ENCODE results near the gene ALKBH4. TPM values are rescaled to one million over a fixed set of nuclear protein-coding genes. Genes with fewer than 3 reads are reported as not detected.
"Not testable (repeated sequence)": the region's sequence is repeated elsewhere in the genome, so short reads cannot be mapped to it uniquely, and the experiment has no call there.

ALKBH4 gene
- total RNA-seq, 1 experiment from 2014 or later, result 41.2 TPM

GRCh38 chr7:102478314-102479208 is 13.9 kb upstream of the ALKBH4 start, which contains the start of gene POLR2J:
TSS of gene POLR2J (minus strand) at chr7:102478922. CDS start at chr7:102478860, 62 bp downstream.
- peak; percentile 72 for DNase-seq (ENCODE audit: low read depth)

GRCh38 chr7:102474736-102475435 is 10.2 kb upstream of the ALKBH4 start:
- DNase-seq (ENCODE audit: low read depth), result peak; percentile 49

DNA sequence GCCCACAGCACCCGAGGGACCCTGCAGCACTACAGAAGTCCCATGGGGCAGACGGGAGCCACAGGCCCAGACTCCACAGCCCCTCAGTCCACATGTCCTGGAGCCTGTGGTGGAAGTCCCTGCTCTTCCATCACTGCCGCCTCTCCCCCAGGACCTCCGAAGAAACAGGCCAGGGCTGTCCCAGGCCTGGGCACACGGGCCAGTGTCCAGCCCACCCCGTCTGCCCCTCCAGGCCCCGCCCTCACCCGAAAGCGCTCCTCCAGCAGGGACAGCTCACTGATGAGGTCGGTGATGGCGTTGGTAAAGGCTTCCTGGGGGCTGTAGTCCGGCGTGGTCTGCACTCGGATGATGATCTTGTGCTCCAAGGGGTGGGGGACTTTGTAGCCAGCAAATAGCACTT is 9.5 kb upstream of the ALKBH4 start:
- DNase-seq (ENCODE audit: low read depth), result not testable (repeated sequence)

- DNase-seq (ENCODE audit: low read depth), result no peak
Measured at GRCh38 chr7:102473271-102473991, 8.8 kb upstream of the ALKBH4 start.

DNA sequence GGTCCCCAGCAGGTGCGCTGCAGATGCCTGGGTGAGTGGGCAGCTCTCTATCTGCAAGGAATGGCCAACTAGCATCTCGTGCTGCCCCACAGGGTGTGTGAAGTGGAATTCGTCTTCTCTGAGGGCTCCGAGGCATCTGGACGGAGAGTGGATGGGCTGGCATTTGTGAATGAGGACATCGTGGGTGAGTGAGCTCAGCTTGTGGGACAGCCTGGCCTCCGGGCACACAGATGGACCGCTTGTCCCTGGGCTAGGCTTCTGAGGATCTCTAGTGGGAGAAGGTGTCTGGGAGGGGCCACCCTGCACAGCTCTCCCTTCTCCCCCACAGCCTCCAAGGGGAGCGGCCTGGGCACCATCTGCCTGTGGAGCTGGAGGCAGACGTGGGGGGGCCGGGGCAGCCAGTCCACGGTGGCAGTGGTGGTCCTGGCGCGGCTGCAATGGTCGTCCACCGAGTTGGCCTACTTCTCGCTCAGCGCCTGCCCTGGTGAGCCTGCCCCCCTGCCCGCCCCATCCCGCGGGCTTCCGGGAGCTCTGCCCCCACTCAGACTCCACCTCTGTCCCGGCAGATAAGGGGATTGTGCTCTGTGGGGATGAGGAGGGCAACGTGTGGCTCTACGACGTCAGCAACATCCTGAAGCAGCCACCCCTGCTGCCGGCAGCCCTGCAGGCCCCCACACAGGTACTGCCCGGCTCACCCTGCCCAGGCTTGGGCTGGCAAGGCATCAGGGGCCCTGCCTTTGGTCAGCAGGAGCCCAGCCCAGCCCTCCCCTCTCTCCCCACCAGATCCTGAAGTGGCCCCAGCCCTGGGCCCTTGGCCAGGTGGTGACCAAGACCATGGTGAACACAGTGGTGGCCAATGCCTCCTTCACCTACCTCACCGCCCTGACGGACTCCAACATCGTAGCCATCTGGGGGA is 7.7 kb upstream of the ALKBH4 start:
- no peak for DNase-seq (ENCODE audit: low read depth)

GRCh38 chr7:102471791-102472125 is 7.1 kb upstream of the ALKBH4 start:
- no peak for DNase-seq (ENCODE audit: low read depth)

DNA sequence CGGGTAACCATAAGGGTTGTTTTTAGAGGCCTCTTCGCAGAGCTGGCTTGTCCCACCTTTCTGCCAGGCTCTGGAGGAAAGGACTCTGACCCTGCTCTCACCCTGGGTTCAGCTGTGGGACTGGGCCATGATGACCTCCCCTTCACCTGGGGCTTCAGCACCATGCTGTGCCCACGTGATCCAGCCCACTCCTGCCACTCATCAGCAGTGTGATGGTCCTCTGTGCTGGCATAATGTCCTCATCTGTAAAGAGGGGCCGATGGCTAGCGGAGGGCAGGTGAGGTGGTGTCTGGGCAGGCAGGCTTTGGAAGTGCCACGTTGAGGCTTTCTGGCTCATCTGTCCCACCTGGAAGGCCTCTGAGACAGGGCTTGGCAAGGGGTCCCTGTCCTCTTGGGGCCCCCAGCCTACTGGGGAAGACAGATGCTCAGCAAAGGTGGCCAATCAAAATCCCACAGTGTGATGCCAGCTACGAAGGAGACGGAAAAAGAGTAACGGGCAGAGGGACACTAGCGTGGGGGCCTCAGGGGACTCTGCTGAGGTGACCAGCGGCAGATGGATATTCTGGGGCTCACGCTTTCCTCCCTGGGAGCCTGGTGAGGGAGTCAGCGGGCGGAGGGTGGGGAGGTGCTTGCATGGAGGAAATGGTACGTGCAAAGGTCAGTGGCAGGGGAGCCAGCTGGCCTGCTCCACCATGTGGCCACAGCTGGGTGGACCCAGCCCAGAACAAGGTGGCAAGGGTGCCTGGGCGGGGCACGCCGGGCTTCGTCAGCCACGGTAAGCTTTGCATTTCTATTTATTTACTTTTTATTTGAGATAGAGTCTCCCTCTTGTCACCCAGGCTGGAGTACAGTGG is 5.5 kb upstream of the ALKBH4 start:
- no peak for DNase-seq (ENCODE audit: low read depth)

GRCh38 chr7:102469351-102469971 is 4.8 kb upstream of the ALKBH4 start:
- DNase-seq (ENCODE audit: low read depth), result no peak

- DNase-seq (ENCODE audit: low read depth), result no peak
Measured at GRCh38 chr7:102468478-102469350, 4.1 kb upstream of the ALKBH4 start.

DNA sequence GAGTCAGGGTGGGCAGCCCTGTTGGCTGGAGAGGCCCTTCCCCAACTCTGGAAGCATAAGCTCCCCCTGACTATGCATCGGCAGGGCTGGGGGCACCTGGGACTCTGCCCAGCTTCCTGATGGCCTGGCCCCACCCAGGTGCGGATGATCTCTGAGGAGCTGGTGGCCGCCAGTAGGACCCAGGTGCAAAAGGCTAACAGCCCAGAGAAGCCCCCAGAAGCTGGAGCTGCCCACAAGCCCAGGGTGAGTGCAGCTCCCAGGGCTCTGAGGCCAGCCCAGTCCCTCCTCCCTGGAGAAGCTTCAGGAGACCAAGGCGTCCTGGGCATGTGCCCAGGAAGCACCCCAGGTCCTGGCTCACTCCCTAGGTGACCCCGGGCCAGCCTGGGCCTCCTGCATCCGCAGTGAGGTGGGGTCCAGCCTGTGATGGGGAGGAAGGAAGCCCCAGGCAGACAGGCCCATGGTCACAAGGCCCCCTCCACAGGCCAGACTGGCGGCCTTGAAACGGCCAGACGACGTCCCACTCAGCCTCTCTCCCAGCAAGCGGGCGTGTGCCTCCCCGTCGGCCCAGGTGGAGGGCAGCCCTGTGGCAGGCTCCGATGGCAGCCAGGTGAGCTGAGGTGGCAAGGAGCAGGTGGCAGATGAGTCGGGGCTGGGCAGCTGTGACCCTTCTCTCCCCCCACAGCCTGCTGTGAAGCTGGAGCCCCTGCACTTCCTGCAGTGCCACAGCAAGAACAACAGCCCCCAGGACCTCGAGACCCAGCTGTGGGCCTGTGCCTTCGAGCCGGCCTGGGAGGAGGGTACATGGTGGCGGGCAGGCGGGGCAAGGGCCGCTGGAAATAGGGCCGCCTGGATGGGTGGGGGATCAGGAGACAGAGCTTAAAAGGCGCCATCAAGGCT is 3.2 kb upstream of the ALKBH4 start:
- DNase-seq (ENCODE audit: low read depth), result no peak

DNA sequence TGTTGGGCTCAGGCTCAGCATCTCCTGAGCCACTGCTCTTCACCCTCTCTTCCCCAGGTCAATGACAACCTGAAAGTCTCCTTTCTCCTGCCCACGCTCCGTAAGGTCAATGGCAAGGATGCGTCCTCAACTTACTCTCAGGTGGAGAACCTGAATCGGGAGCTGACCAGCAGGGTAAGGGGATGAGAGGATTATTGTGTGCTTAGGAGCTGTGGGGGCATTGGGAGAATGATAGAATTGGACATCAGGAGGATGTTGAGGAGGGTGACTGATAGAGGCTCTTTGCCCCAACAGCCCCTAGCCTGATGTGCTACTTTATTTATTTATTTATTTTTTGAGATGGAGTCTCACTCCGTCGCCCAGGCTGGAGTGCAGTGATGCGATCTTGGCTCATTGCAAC is 1.4 kb upstream of the ALKBH4 start:
- no peak for DNase-seq (ENCODE audit: low read depth)

DNA sequence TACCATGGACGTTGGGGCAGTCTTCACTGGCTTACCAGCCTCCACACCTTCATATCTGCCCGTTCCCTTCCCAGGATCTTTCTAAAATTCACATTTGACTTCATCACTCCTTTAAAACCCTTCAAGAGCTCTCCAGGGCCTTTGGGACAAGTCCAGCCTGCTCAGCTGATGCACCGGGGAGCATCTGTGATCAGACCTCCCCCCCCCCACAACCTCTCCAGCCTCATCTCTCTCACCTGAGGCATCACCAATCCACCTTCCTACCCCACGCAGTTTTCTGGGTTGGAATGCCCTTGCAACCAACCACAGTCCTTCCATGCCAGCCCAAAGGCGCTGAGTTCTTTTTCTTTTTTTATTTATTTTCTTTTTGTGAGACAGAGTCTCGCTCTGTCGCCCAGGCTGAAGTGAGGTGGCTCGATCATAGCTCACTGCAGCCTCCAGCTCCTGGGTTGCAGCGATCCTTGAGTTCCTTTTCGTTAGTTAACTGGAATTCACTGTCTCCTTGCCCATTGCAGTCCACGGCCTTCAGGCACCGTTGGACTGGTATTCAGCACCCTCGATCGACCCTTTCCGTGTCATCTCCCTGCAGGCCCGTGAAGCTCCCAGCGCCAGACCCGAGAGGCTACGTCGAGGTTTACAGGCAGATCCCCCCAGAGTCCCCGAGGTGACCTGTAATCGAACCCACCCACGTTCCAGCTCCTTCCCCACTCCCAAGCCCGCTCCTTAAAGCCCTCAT is 654 bp downstream of the ALKBH4 start:
- peak; percentile 38 for DNase-seq (ENCODE audit: low read depth)

DNA sequence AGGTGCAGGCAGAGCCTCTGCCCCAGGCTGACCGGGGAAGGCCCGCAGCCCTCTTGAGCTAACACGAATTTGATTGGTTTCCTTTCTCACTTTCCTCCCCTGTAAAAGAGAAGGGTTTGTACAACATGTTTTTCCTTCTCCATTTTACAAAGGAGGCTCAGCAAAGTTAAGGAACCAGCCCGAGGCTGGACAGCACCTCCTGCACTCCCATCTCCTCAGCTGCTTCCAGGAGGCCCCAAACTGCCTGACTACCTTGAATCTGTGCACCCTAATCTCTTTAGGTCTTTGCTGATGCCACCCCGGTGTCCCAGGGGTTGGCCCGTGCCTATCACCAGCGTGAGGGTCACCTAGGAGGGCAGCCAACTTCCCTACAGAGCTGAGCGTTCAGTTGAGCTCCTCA is 4.2 kb downstream of the ALKBH4 start:
- DNase-seq (ENCODE audit: low read depth), result no peak

DNA sequence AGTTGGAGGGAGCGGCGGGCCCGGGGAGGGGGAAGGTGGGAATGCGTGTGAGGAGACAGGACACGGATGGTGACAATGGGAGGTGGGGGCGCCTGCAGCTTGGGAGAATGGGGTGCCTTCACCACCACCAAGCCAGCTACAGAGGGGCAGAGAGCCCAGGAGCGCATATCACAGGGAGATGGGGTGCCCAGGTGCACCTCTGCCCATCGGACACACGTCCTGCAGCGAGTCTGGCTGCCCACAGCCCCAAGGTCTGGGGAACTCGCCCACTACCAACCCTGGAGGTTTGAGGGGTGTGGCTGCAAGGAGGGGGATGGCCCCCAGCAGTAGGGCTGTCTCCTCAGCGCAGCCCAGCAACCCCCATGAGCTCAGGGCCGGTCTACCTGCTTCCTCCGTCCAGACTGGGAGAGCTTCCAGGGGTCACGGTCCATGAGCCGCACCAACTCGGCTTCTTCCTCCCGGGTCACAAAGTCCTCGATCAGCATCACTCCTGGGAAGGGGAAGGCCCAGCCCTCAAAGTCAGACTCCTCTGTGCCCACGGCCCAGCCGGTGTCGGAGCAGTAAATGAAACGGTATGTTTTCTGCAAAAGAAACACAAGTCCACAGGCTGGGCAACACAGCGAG is 5.3 kb downstream of the ALKBH4 start:
- no peak for DNase-seq (ENCODE audit: low read depth)

DNA sequence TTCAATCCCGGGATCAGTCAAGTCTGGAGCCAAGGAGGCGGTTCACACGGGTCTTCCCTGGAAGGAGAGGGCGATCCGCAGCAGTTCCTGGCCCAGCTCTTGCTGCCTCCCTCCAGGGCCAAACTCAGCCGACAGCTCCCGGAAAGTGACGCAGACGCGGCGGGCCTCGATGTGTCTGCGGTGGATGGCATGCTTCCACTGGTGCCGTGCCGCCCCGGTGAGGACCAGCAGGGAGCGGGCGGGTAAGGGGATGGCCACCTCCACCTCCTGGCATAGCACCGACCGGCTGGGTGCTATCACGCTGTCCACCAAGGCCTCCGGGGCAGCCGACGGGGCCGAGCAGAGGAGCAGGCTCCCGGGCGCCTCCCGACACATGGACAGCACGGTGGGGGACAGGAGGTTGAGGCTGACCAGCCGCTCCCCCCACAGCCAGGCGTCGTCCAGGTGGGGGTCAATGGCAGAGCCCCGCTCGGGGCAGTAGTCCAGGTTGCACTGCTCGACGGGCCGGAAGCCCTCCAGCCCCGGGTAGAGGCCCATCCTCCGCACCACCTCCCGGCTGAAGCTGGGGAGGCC is 7.2 kb downstream of the ALKBH4 start:
- DNase-seq (ENCODE audit: low read depth), result no peak

GRCh38 chr7:102456327-102456726 is 8.3 kb downstream of the ALKBH4 start:
- DNase-seq (ENCODE audit: low read depth), result peak; percentile 80

Measured in M059J (cell line).